HG03095 (cell line): ENCODE results near the gene TBCK.

ENCODE experiments used
- ATAC-seq: cut with Tn5 transposase; IDR thresholded peaks from one replicate; pipeline ENCODE4 v1.9.1; 2021; ENCODE audit warnings: moderate library complexity; ENCODE audit not compliant: unreplicated experiment

TBCK gene

GRCh38 chr4:105998171-105999063, 317.6 kb downstream of the TBCK start:
- ATAC-seq = no peak

- no peak for ATAC-seq
Observed at GRCh38 chr4:105996845-105997244, 319.2 kb downstream of the TBCK start.

GRCh38 chr4:105994841-105995501, 321.0 kb downstream of the TBCK start:
- ATAC-seq = no peak

- no peak for ATAC-seq
Observed at GRCh38 chr4:105994061-105994460, 321.9 kb downstream of the TBCK start.

GRCh38 chr4:105992641-105993305, 323.2 kb downstream of the TBCK start:
- ATAC-seq = no peak

- ATAC-seq = no peak
Observed at GRCh38 chr4:105991726-105992125, 324.3 kb downstream of the TBCK start.
